ENCODE results near the gene RFXAP.

Gene RFXAP

DNA sequence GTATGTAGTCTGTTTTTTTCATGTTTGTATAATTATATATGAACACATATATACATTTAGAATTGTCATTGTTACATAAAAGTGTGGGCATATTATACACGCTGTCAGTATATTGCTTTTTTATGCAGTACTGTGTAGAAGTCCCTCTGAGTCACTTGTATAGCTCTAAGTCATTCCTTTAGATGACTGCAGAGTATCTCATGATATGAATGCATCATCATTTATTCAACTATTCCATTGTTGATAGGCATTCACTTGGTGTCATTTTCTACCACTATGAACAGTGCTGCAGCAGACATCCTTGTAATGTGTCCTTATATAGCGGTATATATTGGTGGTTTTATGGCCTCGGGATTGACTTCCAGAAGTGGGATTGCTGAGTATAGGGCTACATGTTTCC lies 15.3 kb downstream of the RFXAP start:
- TF ChIP-seq EGR1 (IDR thresholded peaks at IDR 0.05), result no peak
- no peak for TF ChIP-seq NFIC (IDR thresholded peaks at IDR 0.05)
- no peak for TF ChIP-seq TEAD4 (IDR thresholded peaks at IDR 0.05)

DNA sequence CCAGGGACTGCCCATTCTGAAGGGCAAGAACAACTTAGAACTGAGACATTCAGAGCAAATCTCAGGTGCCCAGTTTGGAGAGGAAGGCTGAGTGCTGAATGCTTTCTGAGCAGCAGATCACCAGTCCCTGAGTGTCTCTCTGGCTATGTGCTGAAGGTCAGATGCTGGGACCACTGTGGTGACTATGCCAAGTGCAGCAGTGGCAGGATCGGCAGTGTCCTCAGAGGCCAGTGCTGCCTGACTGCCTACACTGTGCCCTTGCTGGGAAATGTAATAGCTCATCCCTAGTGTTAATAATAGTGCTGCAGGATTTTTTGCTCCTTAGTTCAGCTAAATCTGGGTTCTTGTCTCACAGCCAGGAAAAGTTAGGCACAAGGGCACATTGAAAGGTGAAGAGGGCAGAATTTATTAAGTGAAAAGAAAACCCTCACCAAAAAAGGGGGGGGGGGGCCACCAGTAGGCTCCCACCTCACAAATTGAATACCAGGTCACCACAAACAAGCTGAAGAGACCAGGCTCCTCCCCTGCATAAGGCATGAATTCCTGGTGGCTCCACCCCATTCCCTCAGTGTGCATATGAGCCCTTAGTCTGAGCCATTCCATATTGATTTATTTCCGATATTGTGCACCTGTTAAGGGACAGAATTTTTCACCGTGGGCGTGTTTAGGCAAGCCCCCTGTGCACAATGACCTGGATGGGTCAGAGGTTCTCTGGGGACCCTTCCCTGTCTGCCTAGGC lies 18.5 kb downstream of the RFXAP start:
- no peak for TF ChIP-seq ZBTB7A (IDR thresholded peaks at IDR 0.05; ENCODE audit: low read depth)
- TF ChIP-seq MAX (IDR thresholded peaks at IDR 0.05), result no peak
- TF ChIP-seq FOXM1 (IDR thresholded peaks at IDR 0.05; ENCODE audit: borderline replicate concordance, low read depth), result no peak
- no peak for TF ChIP-seq EP300 (IDR thresholded peaks at IDR 0.05; ENCODE audit: borderline replicate concordance)
- no peak for TF ChIP-seq TEAD4 (IDR thresholded peaks at IDR 0.05)
- TF ChIP-seq YY1 (IDR thresholded peaks at IDR 0.05; ENCODE audit: low read depth), result no peak
- TF ChIP-seq CEBPB (IDR thresholded peaks at IDR 0.05), result no peak
- no peak for TF ChIP-seq TCF12 (IDR thresholded peaks at IDR 0.05; ENCODE audit: low read depth)
- no peak for TF ChIP-seq EGR1 (IDR thresholded peaks at IDR 0.05)
- no peak for TF ChIP-seq RAD21 (IDR thresholded peaks at IDR 0.05; ENCODE audit: low read depth)
- TF ChIP-seq, protein P1, sequence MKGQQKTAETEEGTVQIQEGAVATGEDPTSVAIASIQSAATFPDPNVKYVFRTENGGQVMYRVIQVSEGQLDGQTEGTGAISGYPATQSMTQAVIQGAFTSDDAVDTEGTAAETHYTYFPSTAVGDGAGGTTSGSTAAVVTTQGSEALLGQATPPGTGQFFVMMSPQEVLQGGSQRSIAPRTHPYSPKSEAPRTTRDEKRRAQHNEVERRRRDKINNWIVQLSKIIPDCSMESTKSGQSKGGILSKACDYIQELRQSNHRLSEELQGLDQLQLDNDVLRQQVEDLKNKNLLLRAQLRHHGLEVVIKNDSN (IDR thresholded peaks at IDR 0.05), result no peak
- no peak for TF ChIP-seq REST (IDR thresholded peaks at IDR 0.05; ENCODE audit: low read depth)
- no peak for TF ChIP-seq CREB1 (IDR thresholded peaks at IDR 0.05; ENCODE audit: low read depth)
- TF ChIP-seq TAF1 (IDR thresholded peaks at IDR 0.05; ENCODE audit: low read depth), result no peak

GRCh38 chr13:36839281-36839680 lies 20.3 kb downstream of the RFXAP start:
- TF ChIP-seq TCF12 (IDR thresholded peaks at IDR 0.05; ENCODE audit: low read depth) (no peak), CEBPB (IDR thresholded peaks at IDR 0.05) (no peak), REST (IDR thresholded peaks at IDR 0.05; ENCODE audit: low read depth) (no peak), TAF1 (IDR thresholded peaks at IDR 0.05; ENCODE audit: low read depth) (no peak), NFIC (IDR thresholded peaks at IDR 0.05) (no peak), CREB1 (IDR thresholded peaks at IDR 0.05; ENCODE audit: low read depth) (no peak), TEAD4 (IDR thresholded peaks at IDR 0.05) (no peak), RAD21 (IDR thresholded peaks at IDR 0.05; ENCODE audit: low read depth) (no peak), FOXM1 (IDR thresholded peaks at IDR 0.05; ENCODE audit: borderline replicate concordance, low read depth) (no peak), MAX (IDR thresholded peaks at IDR 0.05) (no peak), YY1 (IDR thresholded peaks at IDR 0.05; ENCODE audit: low read depth) (no peak), EP300 (IDR thresholded peaks at IDR 0.05; ENCODE audit: borderline replicate concordance) (no peak), ZBTB7A (IDR thresholded peaks at IDR 0.05; ENCODE audit: low read depth) (no peak), EGR1 (IDR thresholded peaks at IDR 0.05) (no peak)
- TF ChIP-seq, protein P1 (IDR thresholded peaks at IDR 0.05), result no peak

GRCh38 chr13:36839981-36840380 lies 21.0 kb downstream of the RFXAP start:
- TF ChIP-seq TEAD4 (IDR thresholded peaks at IDR 0.05) (no peak), EGR1 (IDR thresholded peaks at IDR 0.05) (no peak), NFIC (IDR thresholded peaks at IDR 0.05) (no peak), REST (IDR thresholded peaks at IDR 0.05; ENCODE audit: low read depth) (no peak), CREB1 (IDR thresholded peaks at IDR 0.05; ENCODE audit: low read depth) (no peak), TCF12 (IDR thresholded peaks at IDR 0.05; ENCODE audit: low read depth) (no peak), CEBPB (IDR thresholded peaks at IDR 0.05) (no peak), YY1 (IDR thresholded peaks at IDR 0.05; ENCODE audit: low read depth) (no peak), ZBTB7A (IDR thresholded peaks at IDR 0.05; ENCODE audit: low read depth) (no peak), RAD21 (IDR thresholded peaks at IDR 0.05; ENCODE audit: low read depth) (no peak), FOXM1 (IDR thresholded peaks at IDR 0.05; ENCODE audit: borderline replicate concordance, low read depth) (no peak), EP300 (IDR thresholded peaks at IDR 0.05; ENCODE audit: borderline replicate concordance) (no peak), TAF1 (IDR thresholded peaks at IDR 0.05; ENCODE audit: low read depth) (no peak), MAX (IDR thresholded peaks at IDR 0.05) (no peak)
- TF ChIP-seq, protein P1 (IDR thresholded peaks at IDR 0.05), result no peak
